GM19463 (cell line): Measurements from ENCODE around the gene SORCS1.

Experiments
- ATAC-seq: cut with Tn5 transposase; IDR thresholded peaks from one replicate; pipeline ENCODE4 v1.9.1; 2021; ENCODE audit warnings: mild to moderate bottlenecking, moderate library complexity; ENCODE audit not compliant: unreplicated experiment

Gene SORCS1

DNA sequence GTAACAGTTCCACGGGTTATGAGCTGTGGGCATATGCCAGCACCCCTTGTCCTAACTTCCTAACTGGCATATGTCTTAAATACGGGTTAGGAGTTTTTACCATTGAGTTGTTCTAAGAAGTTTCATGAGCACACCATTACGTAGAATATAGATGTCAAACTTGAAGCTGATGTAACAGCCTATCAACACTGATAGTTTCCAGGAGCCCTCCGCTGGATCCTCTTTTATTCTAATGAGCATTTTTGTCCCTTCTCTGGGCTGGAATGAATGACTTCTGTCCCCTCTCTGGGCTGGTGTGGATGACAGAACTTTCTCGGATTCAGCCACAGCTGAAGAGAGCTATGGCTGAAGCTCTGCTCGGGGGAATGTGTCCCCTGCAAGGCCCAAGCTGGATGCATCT, 256.3 kb downstream of the SORCS1 start:
- no peak for ATAC-seq

DNA sequence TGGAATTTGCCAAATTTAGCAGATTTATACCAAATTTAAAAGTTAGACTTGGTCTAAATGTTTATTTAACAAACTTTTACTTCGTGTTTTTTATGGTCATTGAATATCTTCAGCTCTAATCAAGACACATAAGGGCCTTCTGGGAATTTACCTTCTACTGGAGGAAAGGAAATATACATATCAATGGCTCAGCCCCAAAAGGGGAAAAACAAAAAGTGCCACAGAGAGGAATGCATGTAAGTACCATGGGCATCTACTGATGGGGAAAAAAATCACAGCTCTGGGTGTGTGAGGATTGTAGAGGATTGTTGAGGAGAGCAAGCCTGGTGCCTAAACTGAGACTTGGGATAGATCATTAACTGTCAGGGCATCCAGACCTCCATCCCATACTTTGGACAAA, 260.3 kb downstream of the SORCS1 start:
- no peak for ATAC-seq

DNA sequence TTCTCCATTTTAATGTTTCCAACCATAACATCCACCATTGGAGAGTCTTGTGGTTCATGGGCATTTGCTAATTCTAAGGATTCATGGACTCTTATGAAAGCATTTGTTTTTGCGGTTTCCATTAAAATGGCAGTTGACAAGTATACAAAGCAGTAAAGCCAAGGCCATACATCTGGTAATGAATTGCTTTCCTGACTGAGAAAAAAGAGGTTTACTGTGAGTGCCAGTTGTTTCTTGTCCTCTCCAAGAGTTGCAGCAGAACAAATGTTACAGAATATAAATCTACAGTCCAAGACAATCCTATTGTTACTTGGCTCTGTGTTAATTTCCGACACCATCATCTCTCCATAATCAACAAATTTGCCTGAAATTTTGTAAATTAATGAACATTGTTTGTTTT, 261.3 kb downstream of the SORCS1 start:
- no peak for ATAC-seq

DNA sequence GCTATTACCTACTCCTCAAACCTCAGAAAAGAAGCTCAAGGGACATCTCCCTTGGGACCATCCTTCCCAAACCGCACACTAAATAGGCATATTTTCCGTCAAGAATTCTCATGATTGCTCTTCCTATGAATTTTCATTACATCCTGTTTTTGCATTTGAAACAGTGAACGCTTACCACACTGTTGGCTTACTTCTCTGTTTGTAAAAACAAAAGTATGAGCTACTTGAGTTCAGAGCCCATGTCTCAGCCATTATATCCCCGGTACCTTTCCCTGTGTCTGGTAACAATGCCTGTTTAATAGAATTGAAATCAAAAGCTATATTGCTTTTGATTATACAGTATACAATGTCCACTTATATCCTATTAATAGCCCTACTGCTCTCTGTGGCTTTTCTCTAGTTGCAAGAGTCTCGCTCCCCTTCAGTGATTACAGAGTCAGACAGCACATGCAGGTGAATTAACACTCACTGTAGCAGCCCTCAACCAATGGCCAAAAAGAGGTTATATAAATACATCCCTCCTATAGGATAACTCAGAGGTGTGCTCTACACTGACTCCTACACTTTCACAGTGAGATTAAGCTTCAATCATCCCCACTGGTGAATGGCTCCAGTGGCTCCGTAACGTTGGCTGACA, 264.4 kb downstream of the SORCS1 start:
- no peak for ATAC-seq

DNA sequence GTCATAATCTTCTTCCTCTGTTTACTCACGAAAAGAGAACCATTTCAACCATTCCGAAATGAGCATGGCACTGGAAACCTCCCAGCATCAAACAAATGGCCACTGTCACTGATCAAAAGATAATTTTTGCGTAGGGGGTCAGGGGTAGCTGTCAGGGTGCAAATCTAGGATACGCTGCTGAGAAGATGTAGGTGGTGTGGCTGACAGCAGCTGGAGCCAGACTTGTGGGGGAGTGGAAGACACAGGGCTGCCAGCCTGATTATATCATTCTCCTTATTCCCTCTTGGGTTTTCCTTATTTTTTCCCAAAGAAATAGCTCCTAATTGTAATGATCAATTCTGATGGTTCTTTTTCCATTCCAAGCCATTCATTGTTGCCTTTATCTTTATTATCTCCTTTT, 266.1 kb downstream of the SORCS1 start:
- no peak for ATAC-seq

DNA sequence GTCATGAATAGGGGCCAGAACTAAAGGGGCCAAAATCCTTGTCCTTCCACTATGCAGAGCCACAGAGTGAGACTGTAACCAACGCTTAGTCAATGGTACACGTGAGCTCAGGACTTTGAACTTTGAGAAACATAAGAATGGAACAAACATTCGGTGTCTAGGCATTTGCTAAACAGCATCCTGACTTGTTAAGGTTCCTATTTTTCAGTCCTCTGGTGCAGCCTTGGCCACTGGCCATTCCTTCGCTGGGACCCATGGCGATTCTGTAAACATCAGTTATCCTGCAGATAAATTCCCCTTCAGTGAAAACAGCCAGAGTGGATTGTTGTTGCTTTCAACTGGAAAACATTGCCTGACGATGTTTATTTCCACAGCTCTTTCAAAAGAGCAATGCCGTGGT, 266.8 kb downstream of the SORCS1 start:
- no peak for ATAC-seq

DNA sequence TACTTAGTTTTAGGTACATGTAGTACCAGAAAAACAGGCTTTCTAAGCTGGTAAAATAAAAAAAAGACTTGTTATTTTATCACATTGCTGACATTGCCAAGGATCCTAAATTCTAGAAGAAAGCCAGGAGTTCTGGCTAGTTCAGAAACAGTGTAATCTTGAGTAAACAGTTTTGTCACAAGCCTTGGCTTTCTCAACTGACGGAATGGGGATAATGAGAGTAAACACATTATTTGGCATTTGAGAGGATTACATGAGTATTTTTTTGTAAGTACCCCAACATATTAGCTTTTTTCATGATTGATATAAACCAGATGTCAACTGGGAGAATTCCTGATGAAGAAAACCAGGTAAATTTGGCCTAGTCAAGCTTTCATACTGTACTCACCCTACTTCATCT, 269.8 kb downstream of the SORCS1 start:
- ATAC-seq, result no peak

DNA sequence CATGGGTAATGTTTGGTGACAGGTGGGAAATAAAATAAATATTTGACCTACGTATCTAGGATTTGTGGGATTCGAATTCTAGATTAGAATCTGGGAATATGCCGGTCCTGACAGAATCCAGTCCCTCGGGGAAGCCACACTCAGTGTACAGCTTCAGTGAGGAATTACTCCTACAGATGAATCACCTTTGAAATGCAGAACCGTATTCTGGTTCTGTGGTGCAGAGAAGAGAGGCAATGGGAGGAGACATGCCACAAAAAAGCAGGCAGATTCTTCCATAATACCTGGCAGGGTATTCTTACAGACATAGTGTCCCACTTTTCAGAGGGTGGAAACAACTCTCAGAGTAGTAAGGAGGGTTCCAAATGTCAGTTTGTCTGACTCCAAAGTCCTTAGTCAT, 286.9 kb downstream of the SORCS1 start:
- ATAC-seq, result no peak

DNA sequence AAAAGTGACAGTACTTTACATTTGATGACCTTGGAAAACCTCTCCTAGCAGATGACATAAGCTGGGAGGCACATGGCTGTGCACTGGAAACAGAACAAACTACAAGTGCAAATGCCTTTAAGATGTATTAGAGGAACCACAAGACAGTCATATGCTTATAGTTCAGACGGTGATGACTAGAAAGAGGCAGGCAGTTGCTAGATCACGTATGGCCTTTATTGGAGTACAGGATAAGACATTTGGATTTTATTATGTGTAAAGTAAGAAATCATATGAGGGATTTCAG, 290.0 kb downstream of the SORCS1 start:
- no peak for ATAC-seq

DNA sequence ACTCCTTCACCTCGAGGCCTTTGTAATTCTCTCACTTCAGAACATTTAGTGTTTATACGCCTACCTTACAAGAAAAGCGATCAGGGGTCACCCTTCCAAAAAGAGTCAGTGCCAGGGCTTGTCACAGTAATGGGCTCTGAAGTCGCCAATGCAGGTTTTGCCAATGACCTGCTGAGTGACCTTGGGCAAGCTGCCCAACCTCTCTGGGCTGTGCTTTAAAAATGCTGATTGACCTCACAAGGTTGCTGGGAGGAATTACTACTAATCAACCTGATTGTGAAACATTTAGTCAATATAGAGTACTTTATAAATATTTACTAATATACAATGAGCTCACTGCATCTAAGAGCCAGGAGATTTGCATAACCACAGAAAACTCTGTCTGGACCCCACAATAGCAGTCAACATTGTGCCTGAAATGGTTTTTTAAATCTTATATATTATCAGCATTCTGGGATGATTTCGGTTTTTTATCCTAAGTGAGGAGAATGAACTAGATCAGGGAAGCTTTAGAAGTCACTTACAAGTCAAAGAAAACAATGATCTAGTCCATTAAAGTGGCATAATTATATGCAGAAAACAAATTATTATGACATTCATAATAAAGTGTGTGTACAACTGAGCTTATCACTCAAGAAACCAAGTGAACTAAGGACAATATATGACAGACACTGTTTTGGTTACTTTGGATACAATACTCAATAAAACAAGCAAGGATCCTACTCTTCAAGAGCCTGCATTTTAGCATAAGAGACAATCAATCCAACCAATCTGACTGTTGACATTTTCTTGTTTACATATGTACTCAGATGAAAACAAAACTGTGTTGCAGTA, 290.5 kb downstream of the SORCS1 start:
- no peak for ATAC-seq

DNA sequence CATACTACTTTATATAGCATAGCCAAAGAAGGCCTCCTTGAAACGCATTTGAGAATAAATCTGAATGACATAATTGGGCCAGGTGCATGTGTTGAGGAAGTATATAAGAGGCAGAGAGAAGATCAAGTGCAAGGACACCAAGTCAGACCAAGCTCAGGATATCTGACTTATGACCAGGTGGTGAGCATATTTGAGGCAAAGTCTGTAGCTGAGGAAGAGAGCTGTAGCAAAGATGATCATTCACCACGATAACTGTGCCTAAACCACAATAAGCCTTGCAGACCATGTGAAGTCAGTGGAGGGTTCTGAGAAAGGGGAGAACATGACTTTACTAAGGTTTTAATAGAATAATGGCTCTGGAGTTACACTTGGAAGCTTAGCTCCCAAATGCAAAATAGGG, 292.3 kb downstream of the SORCS1 start:
- ATAC-seq, result no peak

DNA sequence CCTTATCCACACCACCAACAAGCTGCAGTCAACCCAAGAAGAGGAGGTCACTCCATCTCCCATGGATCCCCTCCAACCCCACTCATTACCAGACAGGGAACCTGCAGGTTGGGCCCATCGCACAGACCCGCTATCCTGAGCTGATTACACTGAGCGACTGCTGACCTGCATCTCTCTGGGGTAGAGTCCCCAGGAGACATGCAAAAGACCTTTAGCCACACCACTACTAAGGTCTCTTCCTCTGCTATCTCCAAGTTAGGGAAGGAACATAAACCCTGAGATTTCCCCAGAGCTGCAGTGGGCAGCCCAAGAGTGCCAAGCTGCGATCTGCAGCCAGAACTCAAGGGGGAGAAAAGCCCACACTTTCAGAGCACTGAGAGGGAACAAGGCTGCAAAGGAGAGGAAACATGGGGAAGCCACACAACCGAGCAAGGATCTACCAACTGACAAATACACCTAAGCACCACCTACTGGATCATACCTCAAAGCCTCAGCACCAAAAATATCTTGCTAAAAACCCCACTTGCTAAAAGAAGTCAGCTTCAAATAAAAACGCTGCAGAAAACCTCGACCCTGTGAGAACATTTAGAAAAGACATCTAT, 298.2 kb downstream of the SORCS1 start:
- ATAC-seq, result peak; percentile 40

DNA sequence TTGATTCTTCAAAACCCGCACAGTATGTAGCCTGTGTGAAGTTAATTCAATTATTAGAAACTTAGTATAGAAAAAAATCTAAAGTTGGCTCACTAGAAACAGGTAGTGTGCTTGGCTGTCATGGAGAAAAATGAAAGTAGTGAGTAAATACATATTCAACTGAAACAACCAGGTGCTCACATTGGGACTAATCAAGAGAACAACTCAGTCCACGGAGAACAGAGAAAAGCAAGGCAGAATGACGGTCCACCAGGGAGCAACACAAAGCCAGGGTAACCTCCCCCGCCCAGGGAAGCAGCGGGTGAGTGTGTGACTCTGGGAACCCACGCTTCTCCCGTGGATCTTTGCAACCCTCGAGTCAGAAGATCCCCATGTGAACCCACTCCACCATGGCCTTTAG, 300.5 kb downstream of the SORCS1 start:
- no peak for ATAC-seq

DNA sequence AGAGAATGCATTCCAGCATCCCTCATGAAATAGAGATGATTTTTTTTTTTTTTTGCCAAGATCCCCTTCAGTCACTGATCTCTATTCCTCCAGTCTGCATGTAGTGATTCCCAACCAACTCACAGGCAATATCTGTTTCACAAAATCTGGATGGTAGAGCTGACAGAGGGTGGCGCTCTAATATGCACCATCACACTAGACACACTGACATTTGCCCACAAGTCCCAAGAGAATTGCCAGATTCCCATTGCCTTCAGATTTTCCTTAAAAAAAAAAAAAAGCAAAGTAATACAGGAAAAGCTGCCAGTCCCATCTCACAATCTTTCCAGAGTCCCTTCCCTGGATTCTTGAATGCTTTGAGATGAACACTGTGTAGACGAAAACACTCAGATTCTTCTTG, 301.0 kb downstream of the SORCS1 start:
- ATAC-seq, result no peak

DNA sequence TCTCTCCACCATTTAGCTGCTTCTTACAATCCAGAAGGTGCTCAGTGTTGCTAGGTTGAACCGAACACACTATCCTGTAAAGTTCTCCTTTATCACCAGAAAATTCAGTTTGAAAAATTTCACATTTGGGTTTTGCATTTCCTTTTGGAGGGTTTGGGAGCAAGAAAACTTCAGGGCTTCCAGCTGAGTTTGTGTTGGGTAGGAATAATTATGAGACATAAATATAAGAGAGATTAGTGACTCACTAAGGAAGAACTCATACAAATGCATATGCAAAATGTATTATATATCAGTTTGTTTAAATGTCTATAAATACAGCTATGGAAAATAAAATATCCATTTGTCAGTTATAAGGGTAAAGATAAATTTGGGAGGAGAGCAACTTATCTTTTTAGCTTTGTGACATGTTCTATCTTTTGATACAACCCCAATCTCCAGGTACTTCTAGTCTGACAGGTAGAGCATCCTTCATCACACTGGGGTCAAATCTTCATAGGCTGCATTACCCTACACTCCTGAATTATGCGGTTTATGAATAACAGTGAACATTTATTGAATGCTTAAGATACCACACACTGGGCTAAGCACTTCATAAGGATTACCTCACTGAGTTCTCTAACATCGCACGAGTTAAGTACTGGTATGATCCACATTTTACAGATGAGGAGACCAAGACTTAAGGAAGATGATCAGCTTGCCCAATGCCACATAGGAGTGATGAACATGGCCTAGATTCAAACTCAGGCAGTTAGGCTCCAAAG, 304.4 kb downstream of the SORCS1 start:
- ATAC-seq, result no peak

DNA sequence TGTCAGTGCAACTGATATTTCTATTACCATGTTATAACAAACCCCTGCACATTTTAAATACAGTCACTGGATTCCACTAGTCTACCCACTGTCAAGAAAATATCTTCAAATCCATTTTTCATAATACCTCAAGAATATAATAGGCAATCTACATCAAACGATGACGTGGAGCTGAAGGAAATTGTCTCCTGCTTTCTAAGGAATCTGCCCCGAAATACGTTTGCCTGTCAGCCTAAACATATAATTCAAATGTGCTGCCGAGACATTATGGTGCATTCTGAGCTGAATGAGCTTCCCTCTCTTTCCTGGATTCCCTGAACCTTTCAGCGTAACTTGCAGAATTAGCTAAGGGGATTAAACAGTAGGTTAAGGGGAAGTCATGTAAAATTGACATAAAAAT, 306.8 kb downstream of the SORCS1 start:
- ATAC-seq, result no peak

DNA sequence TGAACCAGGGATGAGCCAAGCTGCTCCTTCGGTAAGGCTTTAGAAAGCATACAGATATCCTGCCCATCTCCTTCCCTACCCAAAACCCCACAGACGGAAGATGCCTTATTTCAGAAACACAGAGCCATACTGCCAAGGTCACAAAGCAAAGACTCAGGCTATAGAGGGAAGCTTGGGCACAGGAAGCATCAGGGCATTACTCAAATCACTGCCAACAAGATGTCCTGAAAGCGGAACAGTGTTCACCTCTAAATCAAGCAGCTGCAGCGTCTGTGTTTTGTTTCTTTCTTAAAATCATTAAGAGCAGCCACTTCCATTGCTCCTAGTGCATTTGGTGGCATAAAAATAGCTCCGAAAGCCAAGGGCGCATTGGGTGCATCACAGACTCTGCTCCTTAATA, 307.3 kb downstream of the SORCS1 start:
- ATAC-seq, result no peak

DNA sequence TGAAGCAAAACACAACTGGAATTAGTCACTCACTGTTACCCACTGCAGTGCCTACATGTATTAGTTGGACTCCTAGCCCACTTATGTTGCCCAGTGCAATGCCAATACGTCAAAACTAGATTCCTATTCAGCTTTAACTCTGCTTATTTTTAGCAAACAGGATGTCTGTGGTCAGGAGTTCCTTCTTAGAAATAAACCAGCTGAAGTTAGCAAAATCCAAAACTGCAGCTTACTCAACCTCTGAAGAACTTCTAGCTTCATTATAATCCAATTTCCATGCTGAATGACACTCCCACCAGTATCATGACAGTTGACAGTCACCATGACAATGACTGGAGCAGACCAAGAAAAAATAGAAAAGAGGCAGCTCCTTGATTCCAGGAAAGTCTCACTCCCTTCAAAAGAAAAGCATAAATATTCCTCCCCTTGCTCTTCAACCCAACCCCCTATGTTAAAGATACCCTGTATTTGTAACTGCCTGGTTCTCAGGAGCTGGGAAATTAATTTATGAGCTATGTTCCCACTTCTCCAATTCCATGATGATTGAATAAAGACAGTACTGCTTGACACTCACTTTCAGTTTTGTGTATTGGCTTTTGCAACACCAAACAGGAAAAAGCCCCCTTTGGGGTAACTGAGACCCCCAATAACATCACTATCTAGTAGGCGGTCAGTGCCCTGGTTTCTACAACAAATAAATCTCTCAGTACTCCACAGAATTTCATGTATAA, 327.4 kb downstream of the SORCS1 start:
- peak; percentile 99 for ATAC-seq

DNA sequence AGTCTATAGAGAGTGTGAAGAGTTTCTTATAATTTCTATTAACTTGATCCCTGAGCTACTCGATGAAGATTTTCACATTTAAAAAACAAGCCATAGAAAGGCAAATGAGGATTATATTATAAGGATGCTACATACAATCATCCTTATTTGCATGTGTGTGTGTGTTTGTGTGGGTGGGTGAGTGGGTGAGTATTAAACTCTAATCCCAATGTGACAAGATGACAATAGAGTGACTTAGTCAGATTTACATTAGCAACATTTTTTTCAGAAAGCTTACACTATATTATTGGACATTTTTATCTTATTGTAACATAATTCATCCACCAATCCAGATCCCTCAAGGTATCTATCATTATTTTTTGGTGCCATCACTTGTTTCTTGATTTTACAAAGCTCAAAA, 331.7 kb downstream of the SORCS1 start:
- ATAC-seq, result no peak

DNA sequence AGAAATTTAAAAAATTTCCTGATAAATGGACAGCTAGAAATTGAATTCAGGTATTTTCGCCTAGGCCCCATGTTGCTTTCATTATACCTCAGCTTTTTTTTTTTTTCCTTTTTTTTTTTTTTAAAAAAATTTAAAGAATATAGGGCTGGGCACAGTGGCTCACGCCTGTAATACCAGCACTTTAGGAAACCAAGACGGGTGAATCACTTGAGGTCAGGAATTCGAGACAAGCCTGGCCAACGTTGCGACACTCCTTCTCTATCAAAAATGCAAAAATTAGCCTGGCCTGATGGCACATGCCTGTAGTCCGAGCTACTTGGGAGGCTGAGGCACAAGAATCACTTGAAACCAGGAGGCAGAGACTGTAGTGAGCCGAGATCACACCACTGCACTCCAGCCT, 334.0 kb downstream of the SORCS1 start:
- no peak for ATAC-seq

DNA sequence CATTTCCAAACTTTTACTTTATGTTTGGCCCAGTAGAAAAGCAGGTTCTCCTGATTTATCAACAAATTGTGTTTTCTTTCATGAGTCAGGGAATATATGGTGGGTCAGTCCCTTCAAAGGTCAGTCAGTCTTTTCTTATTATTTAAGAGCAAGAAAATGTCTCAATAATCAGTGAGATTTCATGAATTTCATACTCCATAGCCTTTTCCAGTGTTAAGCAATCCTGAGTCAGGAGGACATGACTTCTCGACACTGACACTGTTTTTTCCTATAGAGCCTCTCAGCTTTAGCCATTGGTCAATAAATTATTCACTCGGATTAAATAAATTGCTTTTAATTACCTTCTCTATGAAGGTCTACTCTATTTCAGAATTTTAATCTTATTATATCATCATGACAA, 334.5 kb downstream of the SORCS1 start:
- ATAC-seq, result no peak
